Epithelial cell of esophagus (primary cell): ENCODE results near the gene USP20.

Source experiments
- DNase-seq: peaks from one replicate; pipeline ENCODE4 v3.0.0; 2010; ENCODE audit warnings: low read depth
- H3K4me3 ChIP-seq: 2 replicates; pipeline ENCODE4 v1.5.1; 2011; ENCODE audit warnings: mild to moderate bottlenecking, low read length, control low read depth
- TF ChIP-seq, protein P1 (sequence below): IDR thresholded peaks from 2 replicates; pipeline ENCODE4 v1.5.1; 2011; ENCODE audit warnings: low read depth, mild to moderate bottlenecking, low read length, control low read depth, inconsistent platforms; ENCODE audit not compliant: insufficient read depth; ENCODE audit errors: missing control alignments

Gene USP20

DNA sequence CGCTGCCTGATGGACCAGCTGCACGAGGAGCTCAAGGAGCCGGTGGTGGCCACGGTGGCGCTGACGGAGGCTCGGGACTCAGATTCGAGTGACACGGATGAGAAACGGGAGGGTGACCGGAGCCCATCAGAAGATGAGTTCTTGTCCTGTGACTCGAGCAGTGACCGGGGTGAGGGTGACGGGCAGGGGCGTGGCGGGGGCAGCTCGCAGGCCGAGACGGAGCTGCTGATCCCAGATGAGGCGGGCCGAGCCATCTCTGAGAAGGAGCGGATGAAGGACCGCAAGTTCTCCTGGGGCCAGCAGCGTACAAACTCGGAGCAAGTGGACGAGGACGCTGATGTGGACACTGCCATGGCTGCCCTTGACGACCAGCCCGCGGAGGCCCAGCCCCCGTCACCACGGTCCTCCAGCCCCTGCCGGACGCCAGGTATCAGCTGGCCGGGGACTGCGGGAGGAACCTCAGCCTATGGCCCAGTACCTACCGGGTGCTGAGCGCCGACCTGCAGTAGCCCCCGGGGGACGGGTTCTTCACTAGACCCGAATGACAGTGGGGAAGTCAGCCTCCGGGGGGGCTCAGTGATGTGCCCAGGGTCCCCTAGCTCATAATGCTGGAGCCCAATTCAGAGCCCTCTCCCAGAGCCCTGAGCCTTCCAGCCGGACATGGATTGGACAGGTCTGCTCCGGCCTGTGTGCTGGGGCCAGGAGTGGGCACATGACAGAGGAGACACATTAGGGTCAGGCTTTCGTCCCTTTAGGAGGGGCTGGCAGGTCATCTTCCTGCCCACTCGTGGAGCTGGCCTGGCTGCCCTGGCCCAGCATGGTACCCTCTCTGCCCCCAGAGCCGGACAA, 33.0 kb downstream of the USP20 start:
- TF ChIP-seq, protein P1, sequence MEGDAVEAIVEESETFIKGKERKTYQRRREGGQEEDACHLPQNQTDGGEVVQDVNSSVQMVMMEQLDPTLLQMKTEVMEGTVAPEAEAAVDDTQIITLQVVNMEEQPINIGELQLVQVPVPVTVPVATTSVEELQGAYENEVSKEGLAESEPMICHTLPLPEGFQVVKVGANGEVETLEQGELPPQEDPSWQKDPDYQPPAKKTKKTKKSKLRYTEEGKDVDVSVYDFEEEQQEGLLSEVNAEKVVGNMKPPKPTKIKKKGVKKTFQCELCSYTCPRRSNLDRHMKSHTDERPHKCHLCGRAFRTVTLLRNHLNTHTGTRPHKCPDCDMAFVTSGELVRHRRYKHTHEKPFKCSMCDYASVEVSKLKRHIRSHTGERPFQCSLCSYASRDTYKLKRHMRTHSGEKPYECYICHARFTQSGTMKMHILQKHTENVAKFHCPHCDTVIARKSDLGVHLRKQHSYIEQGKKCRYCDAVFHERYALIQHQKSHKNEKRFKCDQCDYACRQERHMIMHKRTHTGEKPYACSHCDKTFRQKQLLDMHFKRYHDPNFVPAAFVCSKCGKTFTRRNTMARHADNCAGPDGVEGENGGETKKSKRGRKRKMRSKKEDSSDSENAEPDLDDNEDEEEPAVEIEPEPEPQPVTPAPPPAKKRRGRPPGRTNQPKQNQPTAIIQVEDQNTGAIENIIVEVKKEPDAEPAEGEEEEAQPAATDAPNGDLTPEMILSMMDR, result no peak
- DNase-seq, result no peak
- H3K4me3 ChIP-seq, result no peak overlapping the region

DNA sequence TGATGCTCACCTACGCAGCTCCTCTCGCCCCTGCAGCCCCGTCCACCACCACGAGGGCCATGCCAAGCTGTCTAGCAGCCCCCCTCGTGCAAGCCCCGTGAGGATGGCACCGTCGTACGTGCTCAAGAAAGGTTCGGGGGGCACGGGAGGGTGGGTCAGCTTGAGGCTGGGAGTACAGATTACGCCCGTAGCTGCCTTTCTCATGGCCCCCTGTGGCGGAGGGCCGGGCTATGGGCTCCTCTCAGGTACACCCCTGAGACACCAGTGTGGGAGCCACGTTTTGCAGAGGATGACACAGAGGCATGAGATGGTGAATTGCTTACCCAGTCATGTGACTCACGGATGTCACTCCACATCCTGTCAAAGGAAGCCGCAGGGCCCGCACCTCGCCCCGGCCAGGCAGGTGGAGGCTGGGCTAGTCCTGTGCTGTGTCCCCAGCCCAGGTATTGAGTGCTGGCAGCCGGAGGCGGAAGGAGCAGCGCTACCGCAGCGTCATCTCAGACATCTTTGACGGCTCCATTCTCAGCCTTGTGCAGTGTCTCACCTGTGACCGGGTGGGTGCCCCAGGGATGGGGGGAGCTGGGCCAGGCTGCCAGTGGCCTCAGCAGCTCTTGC, 33.7 kb downstream of the USP20 start:
- no peak overlapping the region for H3K4me3 ChIP-seq
- TF ChIP-seq, protein P1, result no peak
- peak; percentile 69 for DNase-seq

DNA sequence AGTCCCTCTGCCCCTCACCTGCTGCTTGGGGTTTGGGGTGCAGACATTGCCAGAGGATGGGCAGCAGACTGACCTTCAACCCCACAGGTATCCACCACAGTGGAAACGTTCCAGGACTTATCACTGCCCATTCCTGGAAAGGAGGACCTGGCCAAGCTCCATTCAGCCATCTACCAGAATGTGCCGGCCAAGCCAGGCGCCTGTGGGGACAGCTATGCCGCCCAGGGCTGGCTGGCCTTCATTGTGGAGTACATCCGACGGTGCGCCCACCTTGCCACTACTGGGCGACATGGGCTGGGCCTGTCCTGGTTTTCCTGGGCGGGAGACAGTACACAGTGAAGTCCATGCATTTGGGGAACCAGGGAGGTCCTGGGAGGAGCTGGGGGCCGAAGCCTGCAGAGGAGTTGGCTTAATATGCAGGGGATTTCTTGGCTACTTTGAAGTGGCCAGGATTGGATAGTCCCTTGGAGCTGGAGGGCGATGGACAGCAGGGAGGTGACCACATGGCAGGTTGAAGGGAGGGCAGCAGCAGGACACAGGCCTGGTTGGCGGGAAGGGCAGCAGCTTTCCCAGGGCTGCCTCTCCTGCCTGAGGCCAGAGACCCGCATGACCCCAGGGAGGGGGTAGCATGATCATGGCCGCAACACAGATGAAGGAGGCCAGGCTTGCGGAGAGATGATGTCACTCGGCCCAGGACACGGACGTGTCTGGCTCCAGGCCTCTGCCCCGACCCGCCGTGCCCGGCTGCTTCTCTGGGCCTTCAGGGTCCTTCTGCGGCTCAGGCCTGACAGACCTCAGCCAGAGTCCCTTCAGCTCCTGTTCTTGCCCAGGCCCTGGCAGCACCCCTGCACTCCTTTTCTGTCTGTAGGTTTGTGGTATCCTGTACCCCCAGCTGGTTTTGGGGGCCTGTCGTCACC, 34.6 kb downstream of the USP20 start:
- no peak for DNase-seq
- TF ChIP-seq, protein P1, result no peak
- no peak overlapping the region for H3K4me3 ChIP-seq

DNA sequence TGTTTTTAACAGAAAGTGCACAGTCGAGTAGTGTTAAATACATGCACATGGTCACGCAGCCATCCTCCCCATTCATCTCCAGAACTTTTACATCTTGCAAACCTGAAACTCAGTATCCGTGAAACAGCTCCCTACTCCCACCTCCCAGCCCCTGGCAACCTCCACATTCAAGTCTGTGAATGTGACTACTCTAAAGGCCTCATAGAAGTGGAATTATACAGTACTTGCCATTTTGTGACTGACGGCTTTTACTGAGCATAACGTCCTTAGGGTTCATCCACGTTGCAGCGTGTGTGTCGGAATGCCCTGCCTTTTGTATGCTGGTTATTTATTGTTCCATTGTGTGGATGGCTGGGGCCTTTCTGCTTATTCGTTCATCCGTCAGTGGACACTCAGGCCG, 35.8 kb downstream of the USP20 start:
- no peak overlapping the region for H3K4me3 ChIP-seq
- no peak for DNase-seq
- TF ChIP-seq, protein P1, result no peak

DNA sequence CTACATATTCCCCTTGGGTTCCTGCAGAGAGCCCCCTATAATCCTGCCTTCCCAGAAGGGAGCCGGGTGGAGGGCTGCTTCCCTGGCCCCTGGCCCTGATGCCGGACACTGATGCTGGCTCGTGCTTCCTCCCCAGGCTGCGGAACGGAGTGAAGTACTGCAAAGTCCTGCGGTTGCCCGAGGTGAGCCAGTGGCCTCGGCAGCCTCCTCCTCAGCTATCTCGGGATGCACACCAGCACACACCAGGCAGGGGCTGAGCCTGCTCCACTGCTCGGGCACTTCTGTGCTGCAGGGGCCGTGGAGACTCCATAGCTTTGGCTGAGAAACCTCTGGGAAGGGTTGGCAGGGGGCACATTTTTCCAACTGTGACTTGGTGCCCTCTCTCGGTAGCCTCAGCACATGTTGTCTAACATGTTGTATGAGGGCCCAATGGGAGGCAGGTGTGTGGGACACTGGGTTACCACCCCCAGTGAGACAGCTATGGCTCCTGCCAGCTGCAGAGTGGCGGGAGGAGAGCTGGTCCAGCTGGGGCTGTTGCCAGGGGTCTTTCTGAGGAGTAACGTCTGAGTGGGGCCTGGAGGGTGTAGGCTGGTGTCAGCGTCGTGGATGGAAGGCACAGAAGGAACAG, 38.4 kb downstream of the USP20 start:
- H3K4me3 ChIP-seq, result no peak overlapping the region
- TF ChIP-seq, protein P1, result no peak
- DNase-seq, result no peak

DNA sequence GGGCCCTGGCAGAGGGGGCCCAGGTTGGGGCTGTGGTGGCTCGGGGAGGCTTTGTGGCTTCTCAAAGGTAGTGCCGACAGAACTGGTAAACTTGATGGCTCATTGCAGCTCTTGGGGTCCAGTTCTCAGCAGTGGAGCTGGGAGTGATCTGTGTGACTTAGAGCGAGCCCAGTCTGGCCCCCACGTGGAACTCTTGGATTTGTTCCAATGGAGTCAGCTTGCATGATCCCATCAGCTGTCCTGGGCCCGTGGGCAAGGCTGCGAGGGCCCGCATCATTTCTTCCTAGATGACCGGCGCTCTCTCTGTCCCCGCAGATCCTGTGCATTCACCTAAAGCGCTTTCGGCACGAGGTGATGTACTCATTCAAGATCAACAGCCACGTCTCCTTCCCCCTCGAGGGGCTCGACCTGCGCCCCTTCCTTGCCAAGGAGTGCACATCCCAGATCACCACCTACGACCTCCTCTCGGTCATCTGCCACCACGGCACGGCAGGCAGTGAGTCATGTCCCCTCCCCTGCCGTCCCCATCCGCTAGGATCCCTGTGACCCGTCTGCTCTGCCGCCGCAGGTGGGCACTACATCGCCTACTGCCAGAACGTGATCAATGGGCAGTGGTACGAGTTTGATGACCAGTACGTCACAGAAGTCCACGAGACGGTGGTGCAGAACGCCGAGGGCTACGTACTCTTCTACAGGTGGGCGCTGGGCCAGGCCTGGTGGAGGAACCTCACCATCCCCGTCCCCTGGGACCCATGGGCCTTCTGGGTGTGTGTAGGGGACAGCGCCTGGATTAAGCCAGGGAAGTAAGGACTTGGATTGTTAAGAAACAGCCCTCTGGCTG, 39.2 kb downstream of the USP20 start:
- no peak overlapping the region for H3K4me3 ChIP-seq
- no peak for DNase-seq
- TF ChIP-seq, protein P1, result no peak
